Measurements from ENCODE around the gene SLC25A42. TPM values are rescaled to one million over a fixed set of nuclear protein-coding genes. Genes with fewer than 3 reads are reported as not detected.

SLC25A42 gene
- total and polyA plus RNA-seq, 3 experiments from 2014 or later: 10.4 to 19.3 (median 11.3) TPM

GRCh38 chr19:19040417-19040816 is 23.4 kb upstream of the SLC25A42 start:
- no peaks in the 10 kb centered on the region for H3K27me3 Mint-ChIP-seq

GRCh38 chr19:19042732-19043280 is 21.0 kb upstream of the SLC25A42 start:
- no peaks in the 10 kb centered on the region for H3K27me3 Mint-ChIP-seq
- H3K9me3 ChIP-seq (ENCODE audit: low read length): no peaks in the 10 kb centered on the region
- DNase-seq: no peak
- peaks cover 17% of the 10 kb centered on the region for H3K4me1 ChIP-seq (ENCODE audit: insufficient read depth, low read length)
- H3K4me3 Mint-ChIP-seq: no peak overlapping the region
- ChIA-PET CTCF (interaction anchor here (1.1 kb wide), 1 partner anchor 11 kb away, joined by 4 read pairs; no protein-coding TSS in a partner anchor), POLR2A (no interaction called here)
- no peaks in the 10 kb centered on the region for H3K9me3 Mint-ChIP-seq
- H3K27ac Mint-ChIP-seq: peak overlapping the region in 1 of 8 donors; percentile 90
- peaks cover 9 to 23% (median 19%) of the 10 kb centered on the region in 3 donors for H3K4me1 Mint-ChIP-seq
- no peaks in the 10 kb centered on the region for H3K27me3 ChIP-seq (ENCODE audit: insufficient read depth, low read length, poor library complexity, severe bottlenecking)
- peaks cover 7% of the 10 kb centered on the region for H3K36me3 ChIP-seq (ENCODE audit: insufficient read depth, low read length)
- H3K27ac ChIP-seq (ENCODE audit: low read depth, low read length): no peak overlapping the region
- H3K36me3 Mint-ChIP-seq: peaks cover 3 to 39% (median 8%) of the 10 kb centered on the region in 3 donors
- H3K4me3 ChIP-seq (ENCODE audit: low read length): no peak overlapping the region

More at GRCh38 chr19:19040417-19040816, 23.4 kb upstream of the SLC25A42 start:
- peaks cover 0 to 32% (median 8%) of the 10 kb centered on the region in 3 donors for H3K36me3 Mint-ChIP-seq
- no peak for DNase-seq
- Histone ChIP-seq H3K27ac (ENCODE audit: low read depth, low read length) (no peak overlapping the region), H3K4me1 (ENCODE audit: insufficient read depth, low read length) (peaks cover 17% of the 10 kb centered on the region), H3K4me3 (ENCODE audit: low read length) (no peak overlapping the region), H3K36me3 (ENCODE audit: insufficient read depth, low read length) (peaks cover 7% of the 10 kb centered on the region), H3K27me3 (ENCODE audit: insufficient read depth, low read length, poor library complexity, severe bottlenecking) (no peaks in the 10 kb centered on the region), H3K9me3 (ENCODE audit: low read length) (no peaks in the 10 kb centered on the region)
- POLR2A ChIA-PET: interaction anchor here (0.6 to 0.9 kb wide), 2 partner anchors 23 to 106 kb away, joined by 3 to 9 read pairs; no protein-coding TSS in a partner anchor
- H3K9me3 Mint-ChIP-seq: no peaks in the 10 kb centered on the region
- peak overlapping the region in 1 of 7 donors; percentile 52 for H3K4me3 Mint-ChIP-seq
- H3K27ac Mint-ChIP-seq: peak overlapping the region; percentile 17 to 92 (median 74)
- H3K4me1 Mint-ChIP-seq: peaks cover 11 to 28% (median 23%) of the 10 kb centered on the region in 3 donors
- CTCF ChIA-PET: no interaction called here

- H3K27me3 Mint-ChIP-seq: no peaks in the 10 kb centered on the region
- POLR2A ChIA-PET: no interaction called here
- no peak overlapping the region for H3K4me3 Mint-ChIP-seq
- no peak for DNase-seq
- H3K9me3 Mint-ChIP-seq: no peaks in the 10 kb centered on the region
- H3K4me3 ChIP-seq (ENCODE audit: low read length): no peak overlapping the region
- H3K36me3 Mint-ChIP-seq: peaks cover 3 to 38% (median 8%) of the 10 kb centered on the region in 3 donors
- H3K27me3 ChIP-seq (ENCODE audit: insufficient read depth, low read length, poor library complexity, severe bottlenecking): no peaks in the 10 kb centered on the region
- H3K4me1 ChIP-seq (ENCODE audit: insufficient read depth, low read length): peaks cover 17% of the 10 kb centered on the region
- H3K4me1 Mint-ChIP-seq: peaks cover 9 to 23% (median 19%) of the 10 kb centered on the region in 3 donors
- H3K36me3 ChIP-seq (ENCODE audit: insufficient read depth, low read length): peaks cover 7% of the 10 kb centered on the region
- H3K27ac Mint-ChIP-seq: no peak overlapping the region
- CTCF ChIA-PET: no interaction called here
- H3K9me3 ChIP-seq (ENCODE audit: low read length): no peaks in the 10 kb centered on the region
- no peak overlapping the region for H3K27ac ChIP-seq (ENCODE audit: low read depth, low read length)
Measured at GRCh38 chr19:19043481-19043880, 20.3 kb upstream of the SLC25A42 start.

GRCh38 chr19:19043881-19044280 is 19.9 kb upstream of the SLC25A42 start:
- peaks cover 9 to 22% (median 19%) of the 10 kb centered on the region in 3 donors for H3K4me1 Mint-ChIP-seq
- no peak for DNase-seq
- H3K9me3 Mint-ChIP-seq: no peaks in the 10 kb centered on the region
- no peak overlapping the region for H3K27ac Mint-ChIP-seq
- Histone ChIP-seq H3K27me3 (ENCODE audit: insufficient read depth, low read length, poor library complexity, severe bottlenecking) (no peaks in the 10 kb centered on the region), H3K9me3 (ENCODE audit: low read length) (no peaks in the 10 kb centered on the region), H3K4me1 (ENCODE audit: insufficient read depth, low read length) (peaks cover 17% of the 10 kb centered on the region), H3K36me3 (ENCODE audit: insufficient read depth, low read length) (peaks cover 7% of the 10 kb centered on the region), H3K27ac (ENCODE audit: low read depth, low read length) (no peak overlapping the region), H3K4me3 (ENCODE audit: low read length) (no peak overlapping the region)
- ChIA-PET POLR2A (no interaction called here), CTCF (no interaction called here)
- H3K4me3 Mint-ChIP-seq: no peak overlapping the region
- peaks cover 3 to 40% (median 8%) of the 10 kb centered on the region in 3 donors for H3K36me3 Mint-ChIP-seq
- no peaks in the 10 kb centered on the region for H3K27me3 Mint-ChIP-seq

GRCh38 chr19:19049406-19049805 is 14.4 kb upstream of the SLC25A42 start:
- CTCF ChIA-PET: no interaction called here
- no peaks in the 10 kb centered on the region for H3K27me3 ChIP-seq (ENCODE audit: insufficient read depth, low read length, poor library complexity, severe bottlenecking)
- Mint-ChIP-seq H3K27ac (peak overlapping the region in 1 of 8 donors; percentile 79), H3K4me1 (no peaks in the 10 kb centered on the region), H3K27me3 (no peaks in the 10 kb centered on the region), H3K9me3 (no peaks in the 10 kb centered on the region), H3K36me3 (peaks cover 3 to 62% (median 7%) of the 10 kb centered on the region in 3 donors), H3K4me3 (no peak overlapping the region)
- H3K4me1 ChIP-seq (ENCODE audit: insufficient read depth, low read length): no peaks in the 10 kb centered on the region
- H3K9me3 ChIP-seq (ENCODE audit: low read length): no peaks in the 10 kb centered on the region
- DNase-seq: no peak
- POLR2A ChIA-PET: interaction anchor here (0.6 kb wide), 1 partner anchor 549 kb away, joined by 3 read pairs; no protein-coding TSS in a partner anchor
- H3K4me3 ChIP-seq (ENCODE audit: low read length): no peak overlapping the region
- peaks cover 9% of the 10 kb centered on the region for H3K36me3 ChIP-seq (ENCODE audit: insufficient read depth, low read length)
- H3K27ac ChIP-seq (ENCODE audit: low read depth, low read length): no peak overlapping the region

- no peaks in the 10 kb centered on the region for H3K4me1 Mint-ChIP-seq
- Histone ChIP-seq H3K4me1 (ENCODE audit: insufficient read depth, low read length) (no peaks in the 10 kb centered on the region), H3K36me3 (ENCODE audit: insufficient read depth, low read length) (peaks cover 12% of the 10 kb centered on the region), H3K27me3 (ENCODE audit: insufficient read depth, low read length, poor library complexity, severe bottlenecking) (no peaks in the 10 kb centered on the region), H3K9me3 (ENCODE audit: low read length) (no peaks in the 10 kb centered on the region), H3K4me3 (ENCODE audit: low read length) (no peak overlapping the region), H3K27ac (ENCODE audit: low read depth, low read length) (no peak overlapping the region)
- no peak overlapping the region for H3K4me3 Mint-ChIP-seq
- peak overlapping the region in 1 of 8 donors; percentile 28 for H3K27ac Mint-ChIP-seq
- no peaks in the 10 kb centered on the region for H3K27me3 Mint-ChIP-seq
- ChIA-PET CTCF (no interaction called here), POLR2A (no interaction called here)
- no peak for DNase-seq
- H3K36me3 Mint-ChIP-seq: peaks cover 3 to 61% (median 3%) of the 10 kb centered on the region in 3 donors
- H3K9me3 Mint-ChIP-seq: no peaks in the 10 kb centered on the region
Measured at GRCh38 chr19:19050104-19050503, 13.7 kb upstream of the SLC25A42 start.

- Histone ChIP-seq H3K4me3 (ENCODE audit: low read length) (no peak overlapping the region), H3K36me3 (ENCODE audit: insufficient read depth, low read length) (peaks cover 12% of the 10 kb centered on the region), H3K27me3 (ENCODE audit: insufficient read depth, low read length, poor library complexity, severe bottlenecking) (no peaks in the 10 kb centered on the region), H3K27ac (ENCODE audit: low read depth, low read length) (no peak overlapping the region), H3K4me1 (ENCODE audit: insufficient read depth, low read length) (no peaks in the 10 kb centered on the region), H3K9me3 (ENCODE audit: low read length) (no peaks in the 10 kb centered on the region)
- Mint-ChIP-seq H3K27ac (peak overlapping the region in 3 of 8 donors; percentile 9 to 28 (median 10)), H3K4me3 (no peak overlapping the region), H3K9me3 (no peaks in the 10 kb centered on the region), H3K36me3 (peaks cover 2 to 66% (median 3%) of the 10 kb centered on the region in 3 donors), H3K4me1 (no peaks in the 10 kb centered on the region), H3K27me3 (no peaks in the 10 kb centered on the region)
- ChIA-PET POLR2A (no interaction called here), CTCF (interaction anchor here (0.8 to 2.2 kb wide), 3 partner anchors 13 to 125 kb away, joined by 3 to 4 read pairs (median 4); no protein-coding TSS in a partner anchor)
- DNase-seq: no peak
Measured at GRCh38 chr19:19050731-19051130, 13.1 kb upstream of the SLC25A42 start.

- Mint-ChIP-seq H3K36me3 (peaks cover 2 to 67% (median 3%) of the 10 kb centered on the region in 3 donors), H3K27me3 (no peaks in the 10 kb centered on the region), H3K27ac (peak overlapping the region in 1 of 8 donors; percentile 2), H3K4me3 (no peak overlapping the region), H3K4me1 (no peaks in the 10 kb centered on the region), H3K9me3 (no peaks in the 10 kb centered on the region)
- Histone ChIP-seq H3K4me1 (ENCODE audit: insufficient read depth, low read length) (no peaks in the 10 kb centered on the region), H3K4me3 (ENCODE audit: low read length) (no peak overlapping the region), H3K27ac (ENCODE audit: low read depth, low read length) (no peak overlapping the region), H3K27me3 (ENCODE audit: insufficient read depth, low read length, poor library complexity, severe bottlenecking) (no peaks in the 10 kb centered on the region), H3K9me3 (ENCODE audit: low read length) (no peaks in the 10 kb centered on the region), H3K36me3 (ENCODE audit: insufficient read depth, low read length) (peaks cover 12% of the 10 kb centered on the region)
- ChIA-PET CTCF (interaction anchor here (0.8 to 2.2 kb wide), 4 partner anchors 13 to 124 kb away, joined by 3 to 4 read pairs (median 4); no protein-coding TSS in a partner anchor), POLR2A (no interaction called here)
- no peak for DNase-seq
Measured at GRCh38 chr19:19051478-19052213, 12.1 kb upstream of the SLC25A42 start.
